Stimulated activated CD8-positive, alpha-beta memory T cell treated with anti-CD3 and anti-CD28 coated beads, Interleukin-12 subunit alpha, Interleukin-12 subunit beta, amount 100 ng/mL, for 1 hour (primary cell): ENCODE results near the gene NUTM2A.
"Not testable (repeated sequence)": the region's sequence is repeated elsewhere in the genome, so short reads cannot be mapped to it uniquely, and the experiment has no call there.

Experiments used
- DNase-seq: peaks from one replicate; pipeline ENCODE4 v3.0.0-alpha.2; 2020; ENCODE audit warnings: low read depth

The NUTM2A gene

DNA sequence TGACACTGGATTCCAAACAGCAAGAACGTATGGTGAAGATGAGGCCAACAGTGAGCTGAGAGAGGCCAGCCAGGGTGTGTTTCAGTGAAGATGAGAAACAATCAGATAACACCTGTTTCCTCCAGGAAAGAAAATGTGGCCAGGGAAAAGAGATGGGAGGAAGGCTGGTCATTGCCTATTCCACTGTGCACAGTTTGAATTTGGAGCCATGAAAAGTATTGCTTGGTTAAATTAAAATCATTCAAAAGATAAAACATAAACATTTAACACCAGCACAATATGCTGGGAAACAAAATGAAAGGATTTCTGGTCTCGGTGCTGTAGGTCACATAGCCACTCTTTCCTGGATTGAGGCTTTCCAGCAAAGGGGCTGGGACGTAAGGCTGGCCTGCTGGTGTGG is at the start of gene NUTM2A:
Gene NUTM2A (plus strand): TSS at position 301 of the 400 bp plus-strand sequence. CDS start 383 bp downstream, outside the sequence.
- not testable (repeated sequence) for DNase-seq

DNA sequence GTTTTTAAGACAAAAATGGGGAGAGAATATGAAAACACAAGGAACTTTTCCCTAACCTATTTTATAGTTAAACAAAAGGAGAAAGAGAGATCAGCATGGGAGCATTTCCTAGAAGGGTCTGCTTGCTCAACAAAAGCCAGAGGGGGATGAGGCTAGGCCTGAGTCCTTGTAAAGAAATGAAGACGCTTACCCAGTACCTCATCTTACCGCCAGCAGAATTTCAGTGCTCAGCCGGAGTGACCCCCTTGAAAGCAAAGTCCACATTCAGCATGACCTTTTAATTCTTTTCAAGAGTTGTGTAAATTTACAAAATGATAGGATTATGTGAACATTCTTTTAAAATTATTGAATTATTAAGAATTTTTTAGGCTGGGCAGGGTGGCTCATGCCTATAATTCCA is 47.7 kb upstream of the NUTM2A start:
- not testable (repeated sequence) for DNase-seq

DNA sequence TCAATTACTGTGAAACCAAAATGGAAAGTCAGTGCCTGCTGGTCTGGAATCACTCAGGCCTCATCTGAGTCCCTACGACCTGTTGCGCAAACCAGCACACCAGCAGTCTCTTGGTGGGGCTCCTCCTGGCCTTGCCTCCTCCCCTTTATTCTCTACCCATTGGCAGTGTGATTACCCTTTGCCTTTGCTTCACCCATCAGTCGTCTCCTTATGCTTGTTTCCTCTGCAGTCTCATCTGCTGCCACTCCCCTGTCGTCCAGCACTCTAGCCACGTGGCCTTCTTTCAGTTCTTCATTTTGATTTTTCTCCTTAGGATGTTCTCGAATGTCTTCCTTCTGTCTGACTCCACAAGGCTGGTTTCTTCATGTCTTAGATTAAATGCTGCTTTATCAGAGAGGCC is 40.8 kb upstream of the NUTM2A start:
- not testable (repeated sequence) for DNase-seq

- not testable (repeated sequence) for DNase-seq
Measured at GRCh38 chr10:87186016-87186415, 39.2 kb upstream of the NUTM2A start.

DNA sequence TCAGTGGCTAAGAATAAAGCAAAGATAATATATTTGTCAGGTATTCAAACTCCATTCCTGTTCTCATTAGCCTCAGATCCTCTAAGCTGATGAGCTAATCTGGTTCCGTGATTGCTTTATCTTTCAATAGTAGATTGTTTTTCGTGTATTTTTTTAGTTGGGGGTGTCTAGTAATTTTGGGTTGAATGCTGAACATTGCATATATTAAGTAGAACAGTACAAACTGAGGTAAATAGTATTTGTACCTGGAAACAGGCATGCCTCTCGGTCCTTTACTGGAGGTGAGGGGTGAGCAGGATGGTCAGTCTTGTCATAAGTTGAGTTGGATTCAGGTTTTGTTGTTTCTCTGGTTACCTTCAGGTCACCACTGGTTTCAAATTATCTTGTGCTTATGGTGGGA is 37.7 kb upstream of the NUTM2A start:
- not testable (repeated sequence) for DNase-seq

DNA sequence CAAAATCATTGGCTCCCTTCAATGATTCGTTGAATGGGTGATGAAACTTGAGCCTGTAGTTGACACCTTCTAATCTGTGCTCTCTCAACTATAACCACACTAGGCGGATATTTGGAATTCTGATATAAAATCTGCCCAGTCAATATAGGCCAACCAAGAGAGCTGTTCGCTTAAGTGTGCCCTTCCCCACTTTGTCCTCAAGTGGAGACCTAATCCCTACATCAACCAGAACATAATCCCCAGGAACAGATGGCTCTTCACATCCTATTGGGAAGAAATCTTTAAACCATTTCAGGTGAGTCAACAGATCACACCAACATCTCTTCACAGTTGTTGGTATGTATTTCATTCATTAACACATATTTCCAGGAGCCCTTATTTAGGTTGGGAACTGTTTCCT is 33.4 kb upstream of the NUTM2A start:
- DNase-seq = not testable (repeated sequence)

DNA sequence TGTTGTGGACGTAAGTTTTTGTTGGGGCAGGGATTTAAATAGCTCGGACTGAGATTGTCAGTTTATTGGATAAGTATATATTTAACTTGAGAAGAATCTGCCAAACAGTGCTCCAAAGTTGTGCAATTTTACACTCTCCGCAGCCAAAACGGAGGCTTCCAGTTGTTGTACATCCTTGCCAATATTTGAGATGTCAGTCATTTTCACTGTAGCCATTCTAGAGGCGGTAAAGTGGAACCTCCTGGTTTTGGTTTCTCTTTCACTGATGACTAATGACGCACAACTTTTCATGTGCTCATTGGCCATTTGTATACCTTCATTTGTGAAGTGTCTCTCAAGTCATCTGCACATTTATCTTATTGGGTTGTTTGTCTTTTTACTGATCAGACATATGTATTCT is 24.3 kb upstream of the NUTM2A start:
- not testable (repeated sequence) for DNase-seq

GRCh38 chr10:87204801-87205200 is 20.4 kb upstream of the NUTM2A start:
- DNase-seq = not testable (repeated sequence)

GRCh38 chr10:87206922-87207321 is 18.3 kb upstream of the NUTM2A start:
- DNase-seq = not testable (repeated sequence)

DNA sequence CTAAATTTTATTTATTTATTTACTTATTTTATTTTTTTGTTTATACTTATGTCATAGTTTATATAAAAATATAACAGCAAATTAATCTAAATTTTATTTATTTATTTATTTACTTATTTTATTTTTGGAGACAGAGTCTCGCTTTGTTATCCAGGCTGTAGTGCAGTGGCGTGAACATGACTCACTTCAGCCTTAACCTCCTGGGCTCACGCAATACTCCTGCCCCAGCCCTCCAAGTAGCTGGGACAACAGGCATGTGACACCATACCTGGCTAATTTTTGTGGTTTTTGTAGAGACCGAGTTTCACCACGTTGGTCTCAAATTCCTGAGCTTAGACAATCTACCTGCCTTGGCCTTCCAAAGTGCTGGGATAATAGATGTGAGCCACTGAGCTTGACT is 14.9 kb upstream of the NUTM2A start:
- DNase-seq = not testable (repeated sequence)

DNA sequence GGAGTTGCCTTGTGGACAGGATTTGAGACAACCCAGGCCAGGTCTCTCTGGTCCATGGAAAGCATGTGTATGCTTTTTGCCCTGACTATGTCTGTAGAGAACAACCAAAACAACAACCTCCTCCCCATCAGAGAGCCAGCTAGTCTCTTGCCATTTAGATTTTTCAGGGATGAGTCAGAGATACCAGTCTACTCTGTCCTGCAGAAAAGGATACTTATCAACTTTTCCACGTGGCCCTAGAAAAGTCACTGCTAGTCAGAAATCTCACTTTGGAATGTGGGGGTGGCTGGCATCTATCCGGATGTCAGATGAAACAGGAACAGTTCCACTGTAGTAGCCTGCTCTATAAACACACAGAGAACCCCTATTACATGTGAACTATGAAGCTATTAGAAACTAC is 13.4 kb upstream of the NUTM2A start:
- DNase-seq = not testable (repeated sequence)

DNA sequence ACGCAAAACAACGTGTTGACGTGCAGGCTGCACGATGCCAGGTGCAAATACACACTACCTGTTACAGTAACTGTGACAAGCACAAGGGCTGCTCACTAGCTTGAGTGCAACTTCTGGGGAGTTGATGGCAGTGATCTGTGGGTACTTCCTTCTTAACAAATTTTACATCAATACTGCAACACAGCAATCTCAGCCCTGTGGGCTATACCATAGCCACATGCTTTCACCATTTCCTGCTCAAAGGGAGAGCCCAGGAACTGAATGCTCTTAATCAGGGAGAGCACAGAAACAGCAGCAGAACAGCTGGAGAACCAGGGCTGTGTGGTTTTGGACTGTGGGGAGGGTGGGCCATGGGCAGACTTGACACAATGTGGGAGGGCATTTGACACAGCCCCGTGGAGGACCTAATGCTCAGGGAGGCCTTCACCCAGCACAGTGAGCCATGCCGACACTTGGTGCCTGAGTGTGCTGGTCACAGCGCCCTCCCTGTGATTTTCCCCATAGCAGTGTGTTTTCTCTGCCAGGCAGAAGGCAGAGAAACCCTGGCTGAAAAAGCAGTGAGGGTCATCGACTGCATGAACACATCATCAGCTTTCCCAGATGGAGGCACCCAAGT is 12.0 kb upstream of the NUTM2A start:
- DNase-seq = not testable (repeated sequence)

DNA sequence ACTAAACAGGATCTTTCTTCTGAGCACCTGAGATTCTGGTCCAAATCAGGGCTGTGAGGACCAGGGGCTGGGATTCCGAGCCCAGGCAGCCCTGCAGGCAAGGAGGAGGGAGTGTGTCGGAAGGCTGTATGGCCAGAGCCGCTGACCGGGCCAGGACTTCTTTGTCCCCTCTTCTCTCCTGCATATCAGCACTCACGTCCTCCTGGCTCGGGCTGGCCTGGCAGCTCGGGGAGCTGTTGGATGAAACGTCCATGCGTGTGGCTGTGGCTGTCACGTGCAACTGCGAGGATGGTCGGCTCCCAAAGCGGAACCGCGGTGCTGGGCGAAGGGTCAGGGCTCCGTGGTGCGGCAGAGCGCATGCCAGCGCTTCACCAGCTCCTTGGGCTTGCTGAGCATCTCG is 11.4 kb upstream of the NUTM2A start:
- DNase-seq = not testable (repeated sequence)

- DNase-seq = not testable (repeated sequence)
Measured at GRCh38 chr10:87216120-87216519, 9.1 kb upstream of the NUTM2A start.

DNA sequence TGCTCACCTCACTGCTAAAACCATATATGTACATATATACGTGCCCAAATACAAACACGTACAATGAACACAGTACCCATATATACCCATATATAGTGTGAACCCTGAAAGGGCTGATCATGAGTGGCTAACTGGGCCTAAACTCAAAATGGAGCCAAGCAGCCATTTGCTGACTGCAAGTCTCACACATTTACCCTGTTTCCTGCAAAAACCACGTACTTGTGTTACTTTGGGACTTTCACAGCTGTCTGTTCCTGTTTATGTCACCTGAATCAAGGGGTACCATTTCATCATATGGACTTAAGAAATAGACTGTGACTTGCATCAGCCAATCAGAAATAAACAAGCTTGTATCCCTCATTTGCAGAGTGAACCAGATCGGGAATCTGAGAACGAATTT is 5.9 kb upstream of the NUTM2A start:
- DNase-seq = not testable (repeated sequence)

GRCh38 chr10:87222789-87223188 is 2.5 kb upstream of the NUTM2A start:
- DNase-seq = not testable (repeated sequence)

DNA sequence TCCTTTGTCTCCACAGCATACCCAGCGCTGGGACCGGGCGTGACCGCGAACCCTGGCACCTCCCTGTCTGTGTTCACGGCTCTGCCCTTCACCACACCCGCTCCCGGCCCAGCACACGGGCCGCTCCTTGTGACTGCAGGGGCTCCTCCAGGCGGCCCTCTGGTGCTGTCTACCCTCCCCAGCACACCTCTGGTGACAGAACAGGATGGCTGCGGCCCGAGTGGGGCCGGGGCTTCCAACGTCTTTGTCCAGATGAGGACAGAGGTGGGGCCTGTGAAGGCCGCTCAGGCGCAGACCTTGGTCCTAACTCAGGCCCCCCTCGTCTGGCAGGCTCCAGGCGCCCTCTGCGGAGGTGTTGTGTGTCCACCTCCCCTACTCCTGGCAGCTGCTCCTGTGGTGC is 3.0 kb downstream of the NUTM2A start:
- not testable (repeated sequence) for DNase-seq

DNA sequence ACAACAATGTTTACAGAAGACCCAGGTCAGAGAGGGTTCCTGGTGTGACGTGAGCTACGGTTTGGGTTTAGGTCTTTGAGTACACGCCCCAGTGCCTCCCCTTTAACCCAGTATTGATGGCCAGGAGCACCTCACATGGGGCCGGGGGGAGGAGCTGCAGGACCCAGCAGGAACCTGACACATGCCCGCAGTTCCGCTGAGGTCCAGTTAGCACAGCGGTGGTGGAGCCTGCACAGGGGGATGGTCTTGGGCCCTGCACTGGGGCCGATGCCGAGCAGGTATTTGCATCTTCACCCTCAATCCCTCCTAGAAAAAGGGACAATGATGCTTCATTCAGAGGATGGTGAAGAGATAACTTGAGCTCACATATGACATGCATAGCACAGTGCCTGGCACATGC is 4.0 kb downstream of the NUTM2A start:
- DNase-seq = not testable (repeated sequence)

- not testable (repeated sequence) for DNase-seq
Measured at GRCh38 chr10:87234854-87235253, 9.6 kb downstream of the NUTM2A start.

GRCh38 chr10:87237244-87237643 is 12.0 kb downstream of the NUTM2A start:
- DNase-seq = not testable (repeated sequence)

DNA sequence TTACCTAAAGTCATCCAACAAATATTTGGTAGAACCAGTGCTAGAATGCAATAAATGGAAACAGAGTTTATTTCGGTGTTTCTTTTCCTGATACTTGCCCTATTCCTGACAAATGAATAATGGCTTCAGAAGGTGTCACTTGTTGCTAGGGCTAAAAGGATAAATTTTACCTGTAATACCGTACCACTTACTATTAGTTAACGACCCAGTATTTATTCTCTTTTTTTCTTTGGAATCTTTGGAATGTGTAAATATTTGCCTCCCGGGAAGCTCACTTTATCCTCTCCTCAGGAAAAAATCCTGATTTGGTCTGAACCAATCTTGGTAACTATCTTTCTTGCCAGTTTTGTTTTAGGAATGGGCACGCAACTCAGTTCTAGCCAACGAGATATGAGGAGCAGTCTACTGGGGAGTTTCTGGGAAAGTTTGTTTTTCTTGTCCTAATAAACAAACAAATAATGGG is 14.1 kb downstream of the NUTM2A start:
- DNase-seq = not testable (repeated sequence)

DNA sequence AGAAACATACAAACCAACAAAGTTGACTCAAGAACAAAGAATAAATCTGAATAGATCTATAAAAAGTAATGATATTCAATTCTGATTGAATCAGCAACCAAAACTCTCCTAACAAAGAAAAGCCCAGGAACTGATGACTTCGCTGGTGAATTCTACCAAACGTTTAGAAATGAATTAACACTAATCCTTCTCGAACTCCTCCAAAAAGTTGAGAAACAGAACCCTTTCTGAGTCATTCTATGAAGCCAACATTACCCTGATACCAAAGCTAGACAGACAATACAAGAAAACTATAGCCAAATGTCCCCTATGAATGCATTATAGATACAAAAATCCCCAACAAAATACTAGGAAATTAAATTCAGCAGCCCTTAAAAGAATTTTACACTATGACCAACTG is 16.9 kb downstream of the NUTM2A start:
- not testable (repeated sequence) for DNase-seq

- DNase-seq = not testable (repeated sequence)
Measured at GRCh38 chr10:87247335-87247734, 22.1 kb downstream of the NUTM2A start.

GRCh38 chr10:87248818-87249353 is 23.6 kb downstream of the NUTM2A start:
- not testable (repeated sequence) for DNase-seq
